Measurements from ENCODE around the gene ZNF491. TPM values are rescaled to one million over a fixed set of nuclear protein-coding genes. Genes with fewer than 3 reads are reported as not detected.

The ZNF491 gene
- total RNA-seq, 2 experiments from 2014 or later: 0.41 to 1.1 TPM

- peaks cover 16% of the 10 kb centered on the region for H3K4me1 ChIP-seq (ENCODE audit: insufficient read depth, low read length)
- Mint-ChIP-seq H3K4me3 (no peak overlapping the region), H3K4me1 (ENCODE audit: low read depth) (peaks cover 21% of the 10 kb centered on the region), H3K27me3 (no peaks in the 10 kb centered on the region), H3K36me3 (ENCODE audit: low read depth) (peaks cover 79% of the 10 kb centered on the region), H3K9me3 (peaks cover 12% of the 10 kb centered on the region), H3K27ac (no peak overlapping the region)
- no peak for TF ChIP-seq CTCF (IDR thresholded peaks at IDR 0.05)
- H3K27me3 ChIP-seq (ENCODE audit: control insufficient read depth in 1 of 2, insufficient read depth in 2 of 2, low read length in 2 of 2): no peaks in the 10 kb centered on the region
- no peak for ATAC-seq (ENCODE audit: poor library complexity)
- peaks cover 8% of the 10 kb centered on the region for H3K36me3 ChIP-seq (ENCODE audit: insufficient read depth, low read length)
- POLR2A ChIA-PET: no interaction called here
- no peak overlapping the region for H3K4me3 ChIP-seq (ENCODE audit: low read length)
- no peak for DNase-seq
- CTCF ChIA-PET: no interaction called here
- peaks cover 29 to 41% of the 10 kb centered on the region in 2 experiments for H3K9me3 ChIP-seq (ENCODE audit: control insufficient read depth in 1 of 2, insufficient read depth in 1 of 2, low read length in 2 of 2)
- intact Hi-C loops (cut with DNase I, micrococcal nuclease): no loop called here
- no peak overlapping the region for H3K27ac ChIP-seq (ENCODE audit: low read depth in 1 of 2, low read length in 2 of 2)
Observed at GRCh38 chr19:11853358-11853757, 55.0 kb downstream of the ZNF491 start.

DNA sequence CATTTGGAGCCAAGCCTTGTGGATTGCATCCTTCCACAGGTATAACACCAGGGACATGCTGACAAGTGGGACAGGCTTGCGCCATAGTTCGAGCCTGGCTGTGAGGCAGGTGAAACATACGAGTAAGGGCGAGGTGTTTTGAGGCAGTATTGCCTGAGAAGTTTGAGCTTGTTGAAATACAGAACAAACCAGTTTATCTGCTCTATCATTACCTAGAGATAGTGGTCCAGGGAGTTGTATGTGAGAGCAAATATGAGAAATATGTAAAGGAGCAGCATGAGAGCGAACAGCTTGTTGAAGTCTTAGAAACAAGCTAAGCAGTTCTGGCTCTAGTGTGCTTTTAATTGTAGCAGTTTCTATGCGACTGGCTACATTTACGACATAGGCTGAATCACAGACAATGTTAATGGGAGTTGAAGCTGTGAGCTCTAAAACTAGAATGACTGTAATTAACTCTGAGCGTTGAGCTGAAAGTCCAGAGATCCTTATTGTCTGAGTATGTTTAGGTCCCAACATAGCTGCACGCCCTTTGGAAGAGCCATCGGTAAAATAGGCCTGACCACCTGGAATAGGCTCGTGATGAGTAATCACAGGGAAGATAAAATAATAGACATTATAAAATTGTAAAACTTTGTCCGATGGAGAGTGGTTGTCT is 58.4 kb downstream of the ZNF491 start:
- ChIA-PET CTCF (interaction anchor here (1.0 kb wide), 1 partner anchor 108 kb away, joined by 3 read pairs; the partner anchor contains the start of gene ZNF763), POLR2A (no interaction called here)
- Mint-ChIP-seq H3K4me1 (ENCODE audit: low read depth) (peaks cover 4% of the 10 kb centered on the region), H3K36me3 (ENCODE audit: low read depth) (peaks cover 87% of the 10 kb centered on the region), H3K27ac (no peak overlapping the region), H3K4me3 (no peak overlapping the region), H3K27me3 (no peaks in the 10 kb centered on the region), H3K9me3 (peaks cover 26% of the 10 kb centered on the region)
- ATAC-seq (ENCODE audit: poor library complexity): no peak
- TF ChIP-seq CTCF (IDR thresholded peaks at IDR 0.05): no peak
- H3K4me3 ChIP-seq (ENCODE audit: low read length): no peak overlapping the region
- peaks cover 41 to 72% of the 10 kb centered on the region in 2 experiments for H3K9me3 ChIP-seq (ENCODE audit: control insufficient read depth in 1 of 2, insufficient read depth in 1 of 2, low read length in 2 of 2)
- no peak overlapping the region for H3K27ac ChIP-seq (ENCODE audit: low read depth in 1 of 2, low read length in 2 of 2)
- no peak for DNase-seq
- no peaks in the 10 kb centered on the region for H3K27me3 ChIP-seq (ENCODE audit: control insufficient read depth in 1 of 2, insufficient read depth in 2 of 2, low read length in 2 of 2)
- H3K36me3 ChIP-seq (ENCODE audit: insufficient read depth, low read length): peaks cover 8% of the 10 kb centered on the region
- no peaks in the 10 kb centered on the region for H3K4me1 ChIP-seq (ENCODE audit: insufficient read depth, low read length)
- intact Hi-C loops (cut with DNase I, micrococcal nuclease): no loop called here

Other genes with a start within 250 kb of the ZNF491 start
- gene ELOF1, start 239.3 kb upstream of the ZNF491 start, total RNA-seq: 10 to 100 TPM; 31.8 to 33.2 TPM
- gene ACP5, start 220.9 kb upstream of the ZNF491 start, total RNA-seq: 10 to 100 TPM; 13.4 to 15.3 TPM
- gene ZNF627, start 201.0 kb upstream of the ZNF491 start, total RNA-seq: 10 to 100 TPM; 11.7 to 12.7 TPM
- 1 to 10 TPM; 1.7 to 2.2 TPM for gene ZNF823, start 59.6 kb upstream of the ZNF491 start, total RNA-seq
- 1 to 10 TPM; 2.6 to 4.1 TPM for gene ZNF441, start 31.5 kb upstream of the ZNF491 start, total RNA-seq
- 1 to 10 TPM; 5.8 to 6.8 TPM for gene ZNF440, start 15.8 kb downstream of the ZNF491 start, total RNA-seq
- 1 to 10 TPM; 6.3 to 6.6 TPM for gene ZNF439, start 50.2 kb downstream of the ZNF491 start, total RNA-seq
- 1 to 10 TPM; 2.4 to 3.5 TPM for gene ZNF69, start 89.3 kb downstream of the ZNF491 start, total RNA-seq
- gene ZNF700, start 126.6 kb downstream of the ZNF491 start, total RNA-seq: 10 to 100 TPM; 13.2 to 14.5 TPM
- 1 to 10 TPM; 2.5 to 2.9 TPM for gene ZNF763, start 166.5 kb downstream of the ZNF491 start, total RNA-seq
- 1 to 10 TPM; 2.6 to 2.8 TPM for gene ZNF433, start 237.2 kb downstream of the ZNF491 start, total RNA-seq

Measured in CD4-positive, alpha-beta T cell (primary cell).